Stimulated activated CD8-positive, alpha-beta memory T cell treated with anti-CD3 and anti-CD28 coated beads, Interleukin-4, amount 100 ng/mL, for 24 hours (primary cell): ENCODE data around the gene FDX1.
"Not testable (repeated sequence)": the region's sequence is repeated elsewhere in the genome, so short reads cannot be mapped to it uniquely, and the experiment has no call there.

ENCODE experiments used
- DNase-seq: peaks from one replicate; pipeline ENCODE4 v3.0.0-alpha.2; 2020; ENCODE audit warnings: low read depth

Gene FDX1

GRCh38 chr11:110429731-110430266, at the start of gene FDX1:
TSS of gene FDX1 (plus strand) at chr11:110429948. CDS start at chr11:110430121, 173 bp downstream.
- peak; percentile 83 for DNase-seq

- DNase-seq, result no peak
These were observed 48.7 kb upstream of the FDX1 start for GRCh38 chr11:110380836-110381622.

- not testable (repeated sequence) for DNase-seq
These were observed 41.5 kb upstream of the FDX1 start for GRCh38 chr11:110388231-110388630.

- no peak for DNase-seq
These were observed 39.8 kb upstream of the FDX1 start for GRCh38 chr11:110389965-110390364.

GRCh38 chr11:110392056-110392455, 37.7 kb upstream of the FDX1 start:
- DNase-seq, result no peak

GRCh38 chr11:110397668-110398286, 32.0 kb upstream of the FDX1 start:
- not testable (repeated sequence) for DNase-seq

- DNase-seq, result not testable (repeated sequence)
These were observed 26.2 kb upstream of the FDX1 start for GRCh38 chr11:110403585-110403984.

GRCh38 chr11:110405636-110406035, 24.1 kb upstream of the FDX1 start:
- DNase-seq, result not testable (repeated sequence)

- DNase-seq, result no peak
These were observed 22.4 kb upstream of the FDX1 start for GRCh38 chr11:110407315-110407714.

- no peak for DNase-seq
These were observed 20.6 kb upstream of the FDX1 start for GRCh38 chr11:110409174-110409573.

- no peak for DNase-seq
These were observed 19.1 kb upstream of the FDX1 start for GRCh38 chr11:110410651-110411050.

- no peak for DNase-seq
These were observed 14.7 kb upstream of the FDX1 start for GRCh38 chr11:110415081-110415480.

GRCh38 chr11:110421658-110422057, 8.1 kb upstream of the FDX1 start:
- not testable (repeated sequence) for DNase-seq

GRCh38 chr11:110422306-110422905, 7.3 kb upstream of the FDX1 start:
- no peak for DNase-seq

GRCh38 chr11:110424775-110425444, 4.8 kb upstream of the FDX1 start:
- no peak for DNase-seq

GRCh38 chr11:110425751-110426545, 3.8 kb upstream of the FDX1 start:
- DNase-seq, result no peak

GRCh38 chr11:110428040-110428439, 1.7 kb upstream of the FDX1 start:
- no peak for DNase-seq

- DNase-seq, result no peak
These were observed 605 bp upstream of the FDX1 start for GRCh38 chr11:110428956-110429730.

- no peak for DNase-seq
These were observed 711 bp downstream of the FDX1 start for GRCh38 chr11:110430267-110431050.
